Cardiac fibroblast (primary cell): ENCODE results near the gene HHAT.

Experiments
- DNase-seq, 2 donors: peaks; one replicate each; pipeline versions ENCODE4 v3.0.0 to v3.0.0-alpha.2; 2010; ENCODE audit warnings: low read depth in 2 of 2
- H3K4me3 ChIP-seq, 2 donors: replicated peaks in 1 of 2; 1 replicate in 1 of 2; 2 replicates in 1 of 2; pipeline ENCODE4 v1.5.1; 2011; ENCODE audit warnings: low read depth in 2 of 2, low read length in 2 of 2, mild to moderate bottlenecking in 2 of 2, moderate library complexity in 1 of 2
- TF ChIP-seq, protein P1 (sequence below): IDR thresholded peaks from one replicate; pipeline ENCODE4 v1.5.1; 2011; ENCODE audit warnings: low read depth, mild to moderate bottlenecking, low read length, inconsistent platforms

Gene HHAT

DNA sequence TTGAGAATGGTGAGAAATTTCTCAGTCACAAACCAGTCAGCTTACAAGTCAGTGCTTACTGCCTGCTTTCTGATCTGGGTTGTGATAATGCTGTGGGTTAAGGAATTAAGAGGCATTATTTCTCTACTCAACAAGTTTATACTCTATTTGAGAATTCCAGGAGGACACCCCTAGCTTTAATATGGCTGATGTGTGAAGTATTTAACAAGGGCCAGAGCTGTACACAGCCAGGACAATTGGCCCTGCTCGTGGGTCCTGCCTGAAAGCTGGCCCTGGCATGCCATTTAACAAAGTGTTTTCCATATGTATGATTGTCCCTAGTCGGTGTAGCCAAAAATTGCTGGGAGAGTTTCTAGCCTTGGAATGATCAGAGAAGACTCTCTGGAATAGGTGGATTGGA lies 43.2 kb downstream of the HHAT start:
- TF ChIP-seq, protein P1, sequence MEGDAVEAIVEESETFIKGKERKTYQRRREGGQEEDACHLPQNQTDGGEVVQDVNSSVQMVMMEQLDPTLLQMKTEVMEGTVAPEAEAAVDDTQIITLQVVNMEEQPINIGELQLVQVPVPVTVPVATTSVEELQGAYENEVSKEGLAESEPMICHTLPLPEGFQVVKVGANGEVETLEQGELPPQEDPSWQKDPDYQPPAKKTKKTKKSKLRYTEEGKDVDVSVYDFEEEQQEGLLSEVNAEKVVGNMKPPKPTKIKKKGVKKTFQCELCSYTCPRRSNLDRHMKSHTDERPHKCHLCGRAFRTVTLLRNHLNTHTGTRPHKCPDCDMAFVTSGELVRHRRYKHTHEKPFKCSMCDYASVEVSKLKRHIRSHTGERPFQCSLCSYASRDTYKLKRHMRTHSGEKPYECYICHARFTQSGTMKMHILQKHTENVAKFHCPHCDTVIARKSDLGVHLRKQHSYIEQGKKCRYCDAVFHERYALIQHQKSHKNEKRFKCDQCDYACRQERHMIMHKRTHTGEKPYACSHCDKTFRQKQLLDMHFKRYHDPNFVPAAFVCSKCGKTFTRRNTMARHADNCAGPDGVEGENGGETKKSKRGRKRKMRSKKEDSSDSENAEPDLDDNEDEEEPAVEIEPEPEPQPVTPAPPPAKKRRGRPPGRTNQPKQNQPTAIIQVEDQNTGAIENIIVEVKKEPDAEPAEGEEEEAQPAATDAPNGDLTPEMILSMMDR: no peak
- H3K4me3 ChIP-seq: no peak overlapping the region
- no peak for DNase-seq

DNA sequence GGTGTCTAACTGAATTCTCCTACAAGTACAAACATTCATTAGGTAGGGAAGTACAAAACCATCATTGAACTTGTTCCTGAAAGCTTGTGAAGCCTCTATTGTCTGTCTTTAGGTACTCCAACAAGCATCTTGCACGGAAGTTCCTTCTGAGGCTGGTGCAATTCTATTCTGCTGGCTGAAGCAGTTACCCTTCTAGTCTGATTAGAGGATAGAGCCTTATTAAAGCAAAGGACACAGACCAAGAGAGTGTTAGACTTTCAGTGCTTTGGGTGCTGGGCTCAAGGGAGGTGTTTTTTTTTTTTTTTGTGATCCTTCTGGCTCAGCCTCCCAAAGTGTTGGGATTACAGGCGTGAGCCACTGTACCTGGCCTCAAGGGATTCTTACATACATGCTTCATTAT lies 43.8 kb downstream of the HHAT start:
- TF ChIP-seq, protein P1: no peak
- H3K4me3 ChIP-seq: no peak overlapping the region
- no peak for DNase-seq

DNA sequence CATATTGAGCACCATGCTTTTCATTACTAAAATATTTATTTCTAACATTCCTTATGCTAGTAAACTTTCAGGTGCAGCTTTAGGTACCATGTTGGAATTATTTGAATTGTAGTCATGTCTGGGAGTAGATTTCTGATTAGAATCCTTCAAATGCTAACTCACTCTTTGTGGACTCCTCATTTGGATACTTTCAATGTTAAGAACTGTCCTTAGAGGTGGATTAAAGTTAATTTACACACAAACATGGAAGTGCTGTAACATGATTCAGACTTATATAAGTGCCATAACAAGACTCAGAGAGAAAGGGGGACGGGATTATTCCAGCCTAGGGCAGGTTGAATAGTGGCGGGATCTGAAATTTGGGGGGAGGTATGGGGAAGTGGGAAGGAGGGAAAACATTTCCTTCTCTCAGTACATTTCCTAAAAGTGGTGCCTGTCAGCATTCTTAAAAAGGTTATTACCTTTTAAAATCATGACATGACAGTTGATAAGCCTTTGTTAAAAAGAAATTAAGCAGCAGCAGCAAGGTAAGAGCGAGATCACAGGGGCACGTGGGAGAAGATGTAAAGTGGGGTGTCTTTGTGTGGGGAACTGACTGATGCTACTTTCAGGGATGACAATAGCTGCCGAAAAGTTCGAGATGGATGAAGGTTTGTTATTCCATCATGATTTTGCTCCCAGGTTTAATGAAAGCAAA lies 44.4 kb downstream of the HHAT start:
- H3K4me3 ChIP-seq: no peak overlapping the region
- DNase-seq: no peak
- TF ChIP-seq, protein P1: no peak

DNA sequence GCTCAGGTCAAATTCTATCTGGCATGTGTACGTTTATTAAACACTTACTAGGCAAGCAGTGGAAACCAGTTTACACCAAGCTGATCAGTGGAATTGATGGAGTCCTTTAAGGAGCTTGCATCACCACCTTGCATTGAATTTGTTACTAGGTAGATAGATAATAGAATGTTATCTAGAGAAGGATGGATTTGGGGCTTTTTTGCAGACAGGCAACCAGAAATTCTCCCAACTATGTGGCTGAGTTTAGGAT lies 44.9 kb downstream of the HHAT start:
- TF ChIP-seq, protein P1: no peak
- H3K4me3 ChIP-seq: no peak overlapping the region
- DNase-seq: no peak

DNA sequence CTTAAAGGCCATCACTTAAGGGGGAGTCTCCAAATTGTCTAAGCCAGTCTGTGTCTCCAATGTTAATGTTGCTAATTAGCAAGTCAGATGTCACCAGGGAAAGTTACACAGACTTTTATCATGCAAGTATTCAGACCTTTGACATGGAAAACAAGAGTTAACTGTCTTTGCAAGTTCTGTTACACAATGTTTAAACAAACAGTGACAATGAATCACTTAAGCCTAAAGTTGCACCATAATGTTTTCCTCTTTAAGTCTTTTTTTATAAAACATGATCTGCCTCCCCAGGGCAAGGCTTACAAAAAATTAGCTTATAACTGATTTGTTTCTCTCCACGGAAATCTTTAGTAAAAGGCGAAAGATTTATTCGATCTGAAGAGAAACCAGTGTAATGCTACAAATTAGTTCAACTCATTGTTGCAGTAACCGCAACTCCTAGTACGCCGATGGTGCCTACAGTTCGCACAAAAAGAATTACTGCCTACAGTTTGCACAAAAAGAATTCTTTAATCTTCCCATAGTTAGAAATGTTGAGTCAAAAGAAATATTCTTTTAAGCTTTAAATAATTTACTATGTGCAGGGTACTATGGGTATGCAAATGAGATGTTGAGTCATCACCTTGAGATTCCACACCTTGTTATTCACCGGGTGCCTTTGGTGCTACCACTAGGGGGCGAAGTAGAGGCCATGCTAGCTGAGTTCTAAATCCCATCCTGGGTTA lies 45.3 kb downstream of the HHAT start:
- no peak overlapping the region for H3K4me3 ChIP-seq
- peak; percentile 86 to 96 for DNase-seq
- TF ChIP-seq, protein P1: peak; percentile 95

DNA sequence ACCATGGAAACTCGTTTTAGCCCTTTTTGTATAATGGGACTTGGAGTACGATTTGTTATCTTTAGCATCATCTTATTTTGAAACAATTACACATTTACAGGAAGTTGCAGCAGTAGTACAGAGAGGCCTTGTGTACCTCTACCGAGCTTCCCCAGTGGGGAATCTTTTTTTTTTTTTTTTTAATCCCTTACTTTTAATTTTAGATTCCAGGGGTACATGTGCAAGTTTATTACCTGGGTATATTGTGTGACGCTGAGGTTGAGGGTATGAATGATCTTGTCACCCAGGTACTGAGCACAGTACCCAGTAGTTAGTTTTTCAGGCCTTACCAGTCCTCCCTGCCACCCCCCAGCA lies 45.9 kb downstream of the HHAT start:
- TF ChIP-seq, protein P1: no peak
- no peak for DNase-seq
- H3K4me3 ChIP-seq: no peak overlapping the region
